Neural cell (in vitro differentiated cells): ENCODE results near the gene NFKBIZ. TPM values are rescaled to one million over a fixed set of nuclear protein-coding genes. Genes with fewer than 3 reads are reported as not detected.

Experiments
- H2AFZ ChIP-seq: fragments of 200-600, 300-800 bp; sonication (generic), shearing (Covaris generic); 2 replicates; pipeline ENCODE4 v1.6.0; 2014; ENCODE audit warnings: low read depth, mild to moderate bottlenecking, antibody characterized with exemption, low read length, moderate library complexity
- H3F3A ChIP-seq: fragments of 200-600 bp; shearing (Covaris generic); 2 replicates; pipeline ENCODE4 v1.6.1; 2016; ENCODE audit warnings: mild to moderate bottlenecking, moderate library complexity, mixed read lengths, antibody characterized with exemption, low read length; ENCODE audit not compliant: insufficient read depth, poor library complexity, severe bottlenecking
- H3K27ac ChIP-seq: fragments of 200-600, 300-800 bp; sonication (generic), shearing (Covaris generic); 2 replicates; pipeline ENCODE4 v1.5.1; 2014; ENCODE audit warnings: mild to moderate bottlenecking, low read length, moderate library complexity
- H3K27me3 ChIP-seq: fragments of 300-800, 200-600 bp; sonication (generic), shearing (Covaris generic); 2 replicates; pipeline ENCODE4 v1.6.0; 2014; ENCODE audit warnings: mild to moderate bottlenecking, low read depth, low read length, moderate library complexity; ENCODE audit not compliant: insufficient read depth
- H3K36me3 ChIP-seq: fragments of 300-800, 200-600 bp; sonication (generic), shearing (Covaris generic); 2 replicates; pipeline ENCODE4 v1.5.1; 2014; ENCODE audit warnings: mild to moderate bottlenecking, antibody characterized with exemption, low read length, moderate library complexity; ENCODE audit not compliant: insufficient read depth
- H3K4me2 ChIP-seq: fragments of 300-800, 200-600 bp; sonication (generic), shearing (Covaris generic); 2 replicates; pipeline ENCODE4 v1.6.0; 2014; ENCODE audit warnings: mild to moderate bottlenecking, low read length
- H3K4me3 ChIP-seq: fragments of 300-800, 200-600 bp; sonication (generic), shearing (Covaris generic); 2 replicates; pipeline ENCODE4 v1.5.1; 2014; ENCODE audit warnings: mild to moderate bottlenecking, low read length, moderate library complexity
- H3K79me2 ChIP-seq: fragments of 200-600 bp; shearing (Covaris generic); replicated peaks from 2 replicates; pipeline ENCODE4 v1.6.0; 2014; ENCODE audit warnings: mild to moderate bottlenecking, low read length, moderate library complexity; ENCODE audit not compliant: insufficient read depth
- H3K9ac ChIP-seq: fragments of 300-800, 200-600 bp; sonication (generic), shearing (Covaris generic); 2 replicates; pipeline ENCODE4 v1.6.1; 2016; ENCODE audit warnings: mild to moderate bottlenecking, low read length, mixed read lengths
- H3K9me2 ChIP-seq: fragments of 200-600 bp; shearing (Covaris generic); 2 replicates; pipeline ENCODE4 v1.6.1; 2016; ENCODE audit warnings: mild to moderate bottlenecking, low read length, mixed read lengths; ENCODE audit not compliant: insufficient read depth
- H3K9me3 ChIP-seq: fragments of 200-600, 300-800 bp; sonication (generic), shearing (Covaris generic); 2 replicates; pipeline ENCODE4 v1.6.1; 2016; ENCODE audit warnings: mild to moderate bottlenecking, mixed run types, low read length, moderate library complexity, mixed read lengths
- H4K20me1 ChIP-seq: fragments of 200-600 bp; shearing (Covaris generic); 2 replicates; pipeline ENCODE4 v1.6.1; 2016; ENCODE audit warnings: mild to moderate bottlenecking, mixed run types; ENCODE audit not compliant: insufficient read depth
- CTCF ChIP-seq: fragments of 450-650 bp; IDR thresholded peaks from 2 replicates; pipeline ENCODE4 v1.5.1; 2014; ENCODE audit warnings: antibody characterized with exemption, mild to moderate bottlenecking, moderate library complexity; ENCODE audit not compliant: poor library complexity, severe bottlenecking
- EP300 ChIP-seq: fragments of 450-650 bp; conservative IDR thresholded peaks from 2 replicates; pipeline ENCODE4 v1.6.1; 2014; ENCODE audit warnings: antibody characterized with exemption, mild to moderate bottlenecking, moderate library complexity; ENCODE audit not compliant: poor library complexity, severe bottlenecking
- EZH2 ChIP-seq: fragments of 200-600, 300-800 bp; shearing (Covaris generic), sonication (generic); IDR thresholded peaks from 2 replicates; pipeline ENCODE4 v1.6.1; 2014; ENCODE audit warnings: antibody characterized with exemption, low read length, borderline replicate concordance, mild to moderate bottlenecking; ENCODE audit not compliant: insufficient read depth, poor library complexity, severe bottlenecking
- MXI1 ChIP-seq: fragments of 450-650 bp; conservative IDR thresholded peaks from 2 replicates; pipeline ENCODE4 v1.6.1; 2014; ENCODE audit warnings: antibody characterized with exemption, mild to moderate bottlenecking; ENCODE audit not compliant: poor library complexity, severe bottlenecking
- POLR2AphosphoS5 ChIP-seq: IDR thresholded peaks from 2 replicates; pipeline ENCODE4 v1.6.1; 2012
- RAD21 ChIP-seq: fragments of 450-650 bp; conservative IDR thresholded peaks from 2 replicates; pipeline ENCODE4 v1.6.1; 2014; ENCODE audit warnings: antibody characterized with exemption, mild to moderate bottlenecking, moderate library complexity
- SMC3 ChIP-seq: fragments of 450-650 bp; conservative IDR thresholded peaks from 2 replicates; pipeline ENCODE4 v1.6.1; 2014; ENCODE audit warnings: antibody characterized with exemption, mild to moderate bottlenecking, moderate library complexity; ENCODE audit not compliant: poor library complexity
- TAF1 ChIP-seq: IDR thresholded peaks from 2 replicates; pipeline ENCODE4 v1.6.1; 2012; ENCODE audit warnings: low read depth
- polyA plus RNA-seq: library from polyadenylated mRNA; depleted of rRNA; stranded (reverse); fragments of >200 nt; gene quantifications from 2 replicates; pipeline ENCODE4 v1.2.3, GENCODE V29; 2014
- TF ChIP-seq, protein P1 (sequence below): IDR thresholded peaks from 2 replicates; pipeline ENCODE4 v1.6.1; 2012; ENCODE audit warnings: borderline replicate concordance

NFKBIZ gene
- polyA plus RNA-seq, 1 donor from 2014 or later, result 0.84 TPM

DNA sequence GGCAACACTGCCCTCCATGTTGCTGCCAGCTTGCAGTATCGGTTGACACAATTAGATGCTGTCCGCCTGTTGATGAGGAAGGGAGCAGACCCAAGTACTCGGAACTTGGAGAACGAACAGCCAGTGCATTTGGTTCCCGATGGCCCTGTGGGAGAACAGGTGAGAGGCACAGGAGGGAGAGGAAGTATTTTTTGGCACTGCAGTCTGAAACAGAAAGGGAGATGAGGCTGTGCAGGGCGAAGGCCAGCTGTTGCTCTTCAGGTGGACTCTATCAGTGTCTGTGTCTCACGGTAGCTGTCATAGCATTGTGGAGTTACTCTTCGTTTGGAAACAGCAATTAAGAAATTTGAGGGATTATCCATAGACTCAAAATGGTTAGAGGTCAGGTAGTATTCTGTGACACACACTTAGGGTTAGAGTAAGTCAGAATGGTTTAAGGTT is 8.0 kb downstream of the NFKBIZ start:
- TF ChIP-seq EZH2 (no peak), CTCF (no peak), RAD21 (no peak), SMC3 (no peak), MXI1 (no peak), EP300 (no peak), POLR2AphosphoS5 (no peak), TAF1 (no peak)
- TF ChIP-seq, protein P1, sequence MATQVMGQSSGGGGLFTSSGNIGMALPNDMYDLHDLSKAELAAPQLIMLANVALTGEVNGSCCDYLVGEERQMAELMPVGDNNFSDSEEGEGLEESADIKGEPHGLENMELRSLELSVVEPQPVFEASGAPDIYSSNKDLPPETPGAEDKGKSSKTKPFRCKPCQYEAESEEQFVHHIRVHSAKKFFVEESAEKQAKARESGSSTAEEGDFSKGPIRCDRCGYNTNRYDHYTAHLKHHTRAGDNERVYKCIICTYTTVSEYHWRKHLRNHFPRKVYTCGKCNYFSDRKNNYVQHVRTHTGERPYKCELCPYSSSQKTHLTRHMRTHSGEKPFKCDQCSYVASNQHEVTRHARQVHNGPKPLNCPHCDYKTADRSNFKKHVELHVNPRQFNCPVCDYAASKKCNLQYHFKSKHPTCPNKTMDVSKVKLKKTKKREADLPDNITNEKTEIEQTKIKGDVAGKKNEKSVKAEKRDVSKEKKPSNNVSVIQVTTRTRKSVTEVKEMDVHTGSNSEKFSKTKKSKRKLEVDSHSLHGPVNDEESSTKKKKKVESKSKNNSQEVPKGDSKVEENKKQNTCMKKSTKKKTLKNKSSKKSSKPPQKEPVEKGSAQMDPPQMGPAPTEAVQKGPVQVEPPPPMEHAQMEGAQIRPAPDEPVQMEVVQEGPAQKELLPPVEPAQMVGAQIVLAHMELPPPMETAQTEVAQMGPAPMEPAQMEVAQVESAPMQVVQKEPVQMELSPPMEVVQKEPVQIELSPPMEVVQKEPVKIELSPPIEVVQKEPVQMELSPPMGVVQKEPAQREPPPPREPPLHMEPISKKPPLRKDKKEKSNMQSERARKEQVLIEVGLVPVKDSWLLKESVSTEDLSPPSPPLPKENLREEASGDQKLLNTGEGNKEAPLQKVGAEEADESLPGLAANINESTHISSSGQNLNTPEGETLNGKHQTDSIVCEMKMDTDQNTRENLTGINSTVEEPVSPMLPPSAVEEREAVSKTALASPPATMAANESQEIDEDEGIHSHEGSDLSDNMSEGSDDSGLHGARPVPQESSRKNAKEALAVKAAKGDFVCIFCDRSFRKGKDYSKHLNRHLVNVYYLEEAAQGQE, result no peak
- Histone ChIP-seq H3K9ac (no peak overlapping the region), H3K36me3 (peaks cover 3% of the 10 kb centered on the region), H3K4me3 (no peak overlapping the region), H3K4me2 (no peak overlapping the region), H4K20me1 (no peaks in the 10 kb centered on the region), H3F3A (no peaks in the 10 kb centered on the region), H3K79me2 (no peaks in the 10 kb centered on the region), H3K27me3 (no peaks in the 10 kb centered on the region), H3K9me3 (no peaks in the 10 kb centered on the region), H2AFZ (no peak overlapping the region), H3K9me2 (no peaks in the 10 kb centered on the region), H3K27ac (no peak overlapping the region)

DNA sequence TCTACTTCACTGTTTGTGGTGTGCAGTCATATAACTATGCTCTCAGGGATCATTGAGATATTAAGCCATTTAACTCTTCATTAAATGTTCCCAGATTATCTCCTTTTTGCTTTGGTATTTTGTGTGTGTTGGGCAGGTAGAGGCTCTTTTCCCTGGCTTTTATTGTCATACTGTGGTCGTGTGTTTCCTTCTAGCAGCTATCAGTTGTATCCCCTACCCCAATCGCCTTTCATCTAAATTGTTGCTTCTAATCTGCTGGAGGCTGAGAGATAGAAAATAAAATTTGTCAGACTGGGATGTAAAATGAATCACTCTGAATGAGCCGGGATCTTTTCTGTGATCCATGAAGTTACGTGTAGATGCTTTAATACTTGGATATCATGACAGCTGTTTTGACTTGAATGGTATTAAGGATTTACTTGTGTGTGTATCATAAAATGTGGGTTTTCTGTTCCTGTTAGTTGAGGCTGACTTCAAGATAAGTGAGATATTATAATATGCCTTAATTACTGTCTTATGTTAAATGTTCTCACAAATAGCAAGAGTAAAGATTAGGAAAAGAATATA is 9.2 kb downstream of the NFKBIZ start:
- Histone ChIP-seq H3K9me3 (no peaks in the 10 kb centered on the region), H3K27ac (no peak overlapping the region), H3K9me2 (no peaks in the 10 kb centered on the region), H3F3A (no peaks in the 10 kb centered on the region), H2AFZ (no peak overlapping the region), H4K20me1 (no peaks in the 10 kb centered on the region), H3K27me3 (no peaks in the 10 kb centered on the region), H3K9ac (no peak overlapping the region), H3K4me3 (no peak overlapping the region), H3K36me3 (peaks cover 3% of the 10 kb centered on the region), H3K79me2 (no peaks in the 10 kb centered on the region), H3K4me2 (no peak overlapping the region)
- TF ChIP-seq, protein P1, result no peak
- TF ChIP-seq TAF1 (no peak), CTCF (no peak), SMC3 (no peak), EZH2 (no peak), POLR2AphosphoS5 (no peak), MXI1 (no peak), EP300 (no peak), RAD21 (no peak)
